ENCODE results near the gene RAPGEF1.

The RAPGEF1 gene

GRCh38 chr9:131629825-131630204 lies 110.1 kb downstream of the RAPGEF1 start:
- no peak overlapping the region for H3K27ac ChIP-seq (ENCODE audit: insufficient read depth in 1 of 2, low read depth in 1 of 2, low read length in 2 of 2, poor library complexity in 1 of 2, severe bottlenecking in 2 of 2)
- whole genome bisulfite sequencing (ENCODE audit: insufficient coverage) = 100% methylated on average over 4 of the region's 4 CpGs
- no peaks in the 10 kb centered on the region for H3K27me3 ChIP-seq (replicated peaks in 2 of 5; ENCODE audit: control insufficient read depth in 4 of 5, insufficient read depth in 5 of 5, low read length in 4 of 5)
- ChIA-PET POLR2A (no interaction called here), CTCF (interaction anchor here (1.0 to 2.4 kb wide), 6 partner anchors 12 to 114 kb away, joined by 3 to 6 read pairs (median 5); no protein-coding TSS in a partner anchor)
- no peaks in the 10 kb centered on the region for H3K9me3 ChIP-seq (ENCODE audit: control extremely low read depth in 1 of 5, control insufficient read depth in 4 of 5, insufficient read depth in 2 of 5, low read depth in 1 of 5, low read length in 4 of 5)
- peaks cover 8 to 43% (median 23%) of the 10 kb centered on the region in 4 experiments for H3K36me3 ChIP-seq (ENCODE audit: control insufficient read depth in 4 of 4, insufficient read depth in 4 of 4, low read length in 3 of 4)
- peaks cover 2 to 27% (median 5%) of the 10 kb centered on the region in 4 experiments for H3K4me1 ChIP-seq (ENCODE audit: control extremely low read depth in 1 of 4, control insufficient read depth in 4 of 4, insufficient read depth in 4 of 4, low read length in 3 of 4)
- H3K4me3 ChIP-seq (ENCODE audit: control insufficient read depth in 1 of 7, extremely low read depth in 1 of 7, insufficient read depth in 4 of 7, low read depth in 2 of 7, low read length in 6 of 7) = no peak overlapping the region
- no peak for DNase-seq

GRCh38 chr9:131629226-131629500 lies 110.7 kb downstream of the RAPGEF1 start:
- CTCF ChIA-PET = interaction anchor here (0.9 to 2.4 kb wide), 7 partner anchors 13 to 116 kb away, joined by 3 to 6 read pairs (median 5); no protein-coding TSS in a partner anchor
- Histone ChIP-seq H3K4me1 (ENCODE audit: control extremely low read depth in 1 of 4, control insufficient read depth in 4 of 4, insufficient read depth in 4 of 4, low read length in 3 of 4) (peaks cover 0 to 25% (median 4%) of the 10 kb centered on the region in 4 experiments), H3K27me3 (replicated peaks in 2 of 5; ENCODE audit: control insufficient read depth in 4 of 5, insufficient read depth in 5 of 5, low read length in 4 of 5) (no peaks in the 10 kb centered on the region), H3K4me3 (ENCODE audit: control insufficient read depth in 1 of 7, extremely low read depth in 1 of 7, insufficient read depth in 4 of 7, low read depth in 2 of 7, low read length in 6 of 7) (no peak overlapping the region), H3K36me3 (ENCODE audit: control insufficient read depth in 4 of 4, insufficient read depth in 4 of 4, low read length in 3 of 4) (peaks cover 8 to 49% (median 26%) of the 10 kb centered on the region in 4 experiments), H3K9me3 (ENCODE audit: control extremely low read depth in 1 of 5, control insufficient read depth in 4 of 5, insufficient read depth in 2 of 5, low read depth in 1 of 5, low read length in 4 of 5) (no peaks in the 10 kb centered on the region), H3K27ac (ENCODE audit: insufficient read depth in 1 of 2, low read depth in 1 of 2, low read length in 2 of 2, poor library complexity in 1 of 2, severe bottlenecking in 2 of 2) (no peak overlapping the region)
- DNase-seq = no peak
- POLR2A ChIA-PET = no interaction called here
- WGBS (ENCODE audit: insufficient coverage) = 100% methylated on average over 4 of the region's 4 CpGs

GRCh38 chr9:131628459-131629225 lies 111.2 kb downstream of the RAPGEF1 start:
- H3K27ac ChIP-seq (ENCODE audit: insufficient read depth in 1 of 2, low read depth in 1 of 2, low read length in 2 of 2, poor library complexity in 1 of 2, severe bottlenecking in 2 of 2) = no peak overlapping the region
- H3K36me3 ChIP-seq (ENCODE audit: control insufficient read depth in 4 of 4, insufficient read depth in 4 of 4, low read length in 3 of 4) = peaks cover 8 to 53% (median 26%) of the 10 kb centered on the region in 4 experiments
- H3K4me1 ChIP-seq (ENCODE audit: control extremely low read depth in 1 of 4, control insufficient read depth in 4 of 4, insufficient read depth in 4 of 4, low read length in 3 of 4) = peaks cover 0 to 25% (median 4%) of the 10 kb centered on the region in 4 experiments
- no peaks in the 10 kb centered on the region for H3K27me3 ChIP-seq (replicated peaks in 2 of 5; ENCODE audit: control insufficient read depth in 4 of 5, insufficient read depth in 5 of 5, low read length in 4 of 5)
- 96% methylated on average over 13 of the region's 19 CpGs for WGBS (ENCODE audit: insufficient coverage)
- no peak overlapping the region for H3K4me3 ChIP-seq (ENCODE audit: control insufficient read depth in 1 of 7, extremely low read depth in 1 of 7, insufficient read depth in 4 of 7, low read depth in 2 of 7, low read length in 6 of 7)
- ChIA-PET CTCF (interaction anchor here (0.9 to 1.9 kb wide), 5 partner anchors 24 to 116 kb away, joined by 3 to 6 read pairs (median 5); no protein-coding TSS in a partner anchor), POLR2A (no interaction called here)
- no peak for DNase-seq
- no peaks in the 10 kb centered on the region for H3K9me3 ChIP-seq (ENCODE audit: control extremely low read depth in 1 of 5, control insufficient read depth in 4 of 5, insufficient read depth in 2 of 5, low read depth in 1 of 5, low read length in 4 of 5)

- POLR2A ChIA-PET = interaction anchor here (0.6 kb wide), 1 partner anchor 646 kb away, joined by 5 read pairs; no protein-coding TSS in a partner anchor
- CTCF ChIA-PET = interaction anchor here (1.2 to 1.9 kb wide), 3 partner anchors 10 to 114 kb away, joined by 3 to 5 read pairs (median 5); no protein-coding TSS in a partner anchor
- WGBS (ENCODE audit: insufficient coverage) = 88% methylated on average over 18 of the region's 21 CpGs
- Histone ChIP-seq H3K27ac (ENCODE audit: insufficient read depth in 1 of 2, low read depth in 1 of 2, low read length in 2 of 2, poor library complexity in 1 of 2, severe bottlenecking in 2 of 2) (no peak overlapping the region), H3K4me3 (ENCODE audit: control insufficient read depth in 1 of 7, extremely low read depth in 1 of 7, insufficient read depth in 4 of 7, low read depth in 2 of 7, low read length in 6 of 7) (no peak overlapping the region), H3K36me3 (ENCODE audit: control insufficient read depth in 4 of 4, insufficient read depth in 4 of 4, low read length in 3 of 4) (peaks cover 8 to 54% (median 28%) of the 10 kb centered on the region in 4 experiments), H3K9me3 (ENCODE audit: control extremely low read depth in 1 of 5, control insufficient read depth in 4 of 5, insufficient read depth in 2 of 5, low read depth in 1 of 5, low read length in 4 of 5) (no peaks in the 10 kb centered on the region), H3K4me1 (ENCODE audit: control extremely low read depth in 1 of 4, control insufficient read depth in 4 of 4, insufficient read depth in 4 of 4, low read length in 3 of 4) (peaks cover 0 to 25% (median 4%) of the 10 kb centered on the region in 4 experiments), H3K27me3 (replicated peaks in 2 of 5; ENCODE audit: control insufficient read depth in 4 of 5, insufficient read depth in 5 of 5, low read length in 4 of 5) (no peaks in the 10 kb centered on the region)
- peak in 2 of 3 donors; percentile 46 to 72 for DNase-seq
Observed at GRCh38 chr9:131627648-131628458, 112.0 kb downstream of the RAPGEF1 start.

GRCh38 chr9:131627326-131627647 lies 112.6 kb downstream of the RAPGEF1 start:
- POLR2A ChIA-PET = interaction anchor here (0.6 kb wide), 1 partner anchor 646 kb away, joined by 5 read pairs; no protein-coding TSS in a partner anchor
- Histone ChIP-seq H3K9me3 (ENCODE audit: control extremely low read depth in 1 of 5, control insufficient read depth in 4 of 5, insufficient read depth in 2 of 5, low read depth in 1 of 5, low read length in 4 of 5) (no peaks in the 10 kb centered on the region), H3K27ac (ENCODE audit: insufficient read depth in 1 of 2, low read depth in 1 of 2, low read length in 2 of 2, poor library complexity in 1 of 2, severe bottlenecking in 2 of 2) (no peak overlapping the region), H3K27me3 (replicated peaks in 2 of 5; ENCODE audit: control insufficient read depth in 4 of 5, insufficient read depth in 5 of 5, low read length in 4 of 5) (no peaks in the 10 kb centered on the region), H3K36me3 (ENCODE audit: control insufficient read depth in 4 of 4, insufficient read depth in 4 of 4, low read length in 3 of 4) (peaks cover 8 to 58% (median 30%) of the 10 kb centered on the region in 4 experiments), H3K4me1 (ENCODE audit: control extremely low read depth in 1 of 4, control insufficient read depth in 4 of 4, insufficient read depth in 4 of 4, low read length in 3 of 4) (peaks cover 0 to 28% (median 4%) of the 10 kb centered on the region in 4 experiments), H3K4me3 (ENCODE audit: control insufficient read depth in 1 of 7, extremely low read depth in 1 of 7, insufficient read depth in 4 of 7, low read depth in 2 of 7, low read length in 6 of 7) (no peak overlapping the region)
- CTCF ChIA-PET = interaction anchor here (1.2 kb wide), 1 partner anchor 11 kb away, joined by 3 read pairs; no protein-coding TSS in a partner anchor
- WGBS (ENCODE audit: insufficient coverage) = 97% methylated on average over 8 of the region's 8 CpGs
- DNase-seq = no peak

- ChIA-PET CTCF (interaction anchor here (1.0 to 2.4 kb wide), 2 partner anchors 114 to 117 kb away, joined by 3 to 5 read pairs; partner anchors contain the start of gene RAPGEF1), POLR2A (no interaction called here)
- no peak for DNase-seq
- 95% methylated on average over 22 of the region's 28 CpGs for WGBS (ENCODE audit: insufficient coverage)
- H3K36me3 ChIP-seq (ENCODE audit: control insufficient read depth in 4 of 4, insufficient read depth in 4 of 4, low read length in 3 of 4) = peaks cover 6 to 71% (median 37%) of the 10 kb centered on the region in 4 experiments
- H3K27ac ChIP-seq (ENCODE audit: insufficient read depth in 1 of 2, low read depth in 1 of 2, low read length in 2 of 2, poor library complexity in 1 of 2, severe bottlenecking in 2 of 2) = no peak overlapping the region
- no peaks in the 10 kb centered on the region for H3K27me3 ChIP-seq (replicated peaks in 2 of 5; ENCODE audit: control insufficient read depth in 4 of 5, insufficient read depth in 5 of 5, low read length in 4 of 5)
- H3K4me1 ChIP-seq (ENCODE audit: control extremely low read depth in 1 of 4, control insufficient read depth in 4 of 4, insufficient read depth in 4 of 4, low read length in 3 of 4) = peaks cover 0 to 35% (median 4%) of the 10 kb centered on the region in 4 experiments
- H3K9me3 ChIP-seq (ENCODE audit: control extremely low read depth in 1 of 5, control insufficient read depth in 4 of 5, insufficient read depth in 2 of 5, low read depth in 1 of 5, low read length in 4 of 5) = no peaks in the 10 kb centered on the region
- no peak overlapping the region for H3K4me3 ChIP-seq (ENCODE audit: control insufficient read depth in 1 of 7, extremely low read depth in 1 of 7, insufficient read depth in 4 of 7, low read depth in 2 of 7, low read length in 6 of 7)
Observed at GRCh38 chr9:131625790-131626670, 113.8 kb downstream of the RAPGEF1 start.

All from common myeloid progenitor, CD34-positive (primary cell).